Vagina (tissue), 2 donors: ENCODE results near the gene CDK14. TPM values are rescaled to one million over a fixed set of nuclear protein-coding genes. Genes with fewer than 3 reads are reported as not detected.

Experiments used
- DNase-seq, 2 donors: peaks; one replicate each; pipeline ENCODE4 v3.0.0-alpha.2; 2017; ENCODE audit errors: extremely low spot score in 2 of 2
- H3K27ac ChIP-seq: fragments of 200-600 bp; sonication (generic); one replicate; pipeline ENCODE4 v1.5.1; 2019
- H3K27me3 ChIP-seq: fragments of 200-600 bp; sonication (generic); one replicate; pipeline ENCODE4 v1.5.1; 2019
- H3K36me3 ChIP-seq, 2 donors: fragments of 200-600 bp; sonication (generic); one replicate each; pipeline ENCODE4 v1.5.1; 2017 to 2019
- H3K4me1 ChIP-seq: fragments of 200-600 bp; sonication (generic); one replicate; pipeline ENCODE4 v1.5.1; 2019
- H3K4me3 ChIP-seq, 2 donors: fragments of 200-600 bp; sonication (generic); 1 replicate in 1 of 2; 2 replicates in 1 of 2; pipeline ENCODE4 v1.5.1; 2016 to 2019
- H3K9me3 ChIP-seq: fragments of 200-600 bp; sonication (generic); one replicate; pipeline ENCODE4 v1.5.1; 2019
- CTCF ChIP-seq, 3 experiments: fragments of 450-650 bp in 2 of 3; fragments of 200-600 bp in 1 of 3; sonication (generic) in 1 of 3; IDR thresholded peaks; one replicate each; pipeline ENCODE4 v1.5.1; 2017 to 2019; ENCODE audit warnings: antibody characterized with exemption in 3 of 3, mild to moderate bottlenecking in 2 of 3, moderate library complexity in 2 of 3
- POLR2A ChIP-seq, 2 donors: fragments of 450-650 bp; IDR thresholded peaks; one replicate each; pipeline ENCODE4 v1.6.1; 2017; ENCODE audit warnings: antibody characterized with exemption in 2 of 2, mild to moderate bottlenecking in 2 of 2, moderate library complexity in 2 of 2
- POLR2AphosphoS5 ChIP-seq, 2 donors: sonication (generic); formaldehyde crosslinking; IDR thresholded peaks; one replicate each; pipeline ENCODE4 v1.9.0; 2017; ENCODE audit warnings: antibody characterized with exemption in 2 of 2, mild to moderate bottlenecking in 2 of 2, low read depth in 1 of 2; ENCODE audit not compliant: insufficient read depth in 1 of 2
- intact Hi-C: fragments of 100-400 bp; cut with DNase I; formaldehyde crosslinking; loops from one replicate; pipeline ENCODE4 v1.15.1; 2023
- total RNA-seq: library from RNA; depleted of rRNA; stranded (reverse); fragments of >200 nt; gene quantifications from one replicate; pipeline ENCODE4 v1.2.3, GENCODE V29; 2016

The CDK14 gene
- total RNA-seq, 1 donor from 2014 or later: 21.6 TPM

- Histone ChIP-seq H3K36me3 (no peaks in the 10 kb centered on the region), H3K4me3 (no peak overlapping the region), H3K27ac (no peak overlapping the region), H3K27me3 (no peaks in the 10 kb centered on the region), H3K9me3 (no peaks in the 10 kb centered on the region), H3K4me1 (no peaks in the 10 kb centered on the region)
- intact Hi-C loops: no loop called here
- DNase-seq: no peak
- TF ChIP-seq POLR2AphosphoS5 (IDR thresholded peaks at IDR 0.05; ENCODE audit: insufficient read depth in 1 of 2, low read depth in 1 of 2) (no peak), CTCF (IDR thresholded peaks at IDR 0.05) (no peak), POLR2A (IDR thresholded peaks at IDR 0.05) (no peak)
Observed at GRCh38 chr7:90574820-90575187, 21.3 kb upstream of the CDK14 start.

- Histone ChIP-seq H3K27ac (no peak overlapping the region), H3K4me3 (no peak overlapping the region), H3K9me3 (no peaks in the 10 kb centered on the region), H3K4me1 (no peaks in the 10 kb centered on the region), H3K36me3 (no peaks in the 10 kb centered on the region), H3K27me3 (no peaks in the 10 kb centered on the region)
- intact Hi-C loops: no loop called here
- TF ChIP-seq POLR2AphosphoS5 (IDR thresholded peaks at IDR 0.05; ENCODE audit: insufficient read depth in 1 of 2, low read depth in 1 of 2): no peak
- TF ChIP-seq POLR2A (IDR thresholded peaks at IDR 0.05): no peak
- TF ChIP-seq CTCF (IDR thresholded peaks at IDR 0.05): no peak
- no peak for DNase-seq
Observed at GRCh38 chr7:90579181-90579688, 16.9 kb upstream of the CDK14 start.

- H3K4me3 ChIP-seq: no peak overlapping the region
- intact Hi-C loops: no loop called here
- no peaks in the 10 kb centered on the region for H3K36me3 ChIP-seq
- H3K27ac ChIP-seq: no peak overlapping the region
- no peaks in the 10 kb centered on the region for H3K27me3 ChIP-seq
- TF ChIP-seq POLR2A (IDR thresholded peaks at IDR 0.05) (no peak), CTCF (IDR thresholded peaks at IDR 0.05) (no peak), POLR2AphosphoS5 (IDR thresholded peaks at IDR 0.05; ENCODE audit: insufficient read depth in 1 of 2, low read depth in 1 of 2) (no peak)
- no peaks in the 10 kb centered on the region for H3K4me1 ChIP-seq
- no peaks in the 10 kb centered on the region for H3K9me3 ChIP-seq
- no peak for DNase-seq
Observed at GRCh38 chr7:90580051-90580450, 16.1 kb upstream of the CDK14 start.

GRCh38 chr7:90582164-90582563, 14.0 kb upstream of the CDK14 start:
- DNase-seq: no peak
- TF ChIP-seq POLR2AphosphoS5 (IDR thresholded peaks at IDR 0.05; ENCODE audit: insufficient read depth in 1 of 2, low read depth in 1 of 2): no peak
- no peak for TF ChIP-seq CTCF (IDR thresholded peaks at IDR 0.05)
- TF ChIP-seq POLR2A (IDR thresholded peaks at IDR 0.05): no peak
- Histone ChIP-seq H3K36me3 (no peaks in the 10 kb centered on the region), H3K4me3 (no peak overlapping the region), H3K9me3 (no peaks in the 10 kb centered on the region), H3K4me1 (no peaks in the 10 kb centered on the region), H3K27me3 (no peaks in the 10 kb centered on the region), H3K27ac (no peak overlapping the region)
- intact Hi-C loops: no loop called here

- H3K4me3 ChIP-seq: no peak overlapping the region
- no peaks in the 10 kb centered on the region for H3K9me3 ChIP-seq
- H3K4me1 ChIP-seq: no peaks in the 10 kb centered on the region
- intact Hi-C loops: no loop called here
- TF ChIP-seq POLR2A (IDR thresholded peaks at IDR 0.05) (no peak), POLR2AphosphoS5 (IDR thresholded peaks at IDR 0.05; ENCODE audit: insufficient read depth in 1 of 2, low read depth in 1 of 2) (no peak), CTCF (IDR thresholded peaks at IDR 0.05) (no peak)
- no peak overlapping the region for H3K27ac ChIP-seq
- no peaks in the 10 kb centered on the region for H3K27me3 ChIP-seq
- no peaks in the 10 kb centered on the region for H3K36me3 ChIP-seq
- no peak for DNase-seq
Observed at GRCh38 chr7:90584378-90584777, 11.7 kb upstream of the CDK14 start.
